Naive thymus-derived CD4-positive, alpha-beta T cell (primary cell): ENCODE data around the gene CERS6. TPM values are rescaled to one million over a fixed set of nuclear protein-coding genes. Genes with fewer than 3 reads are reported as not detected.

Experiments
- ATAC-seq: fragments of 150-1000 bp; cut with Tn5 transposase; 2 replicates; pipeline ENCODE4 v1.10.0; 2021; ENCODE audit warnings: mild to moderate bottlenecking, moderate library complexity
- CTCF ChIA-PET: fragments of 350-600 bp; sonication (Branson Sonifier 250); formaldehyde crosslinking; loops from one replicate; lab custom pipeline; 2021; ENCODE audit warnings: antibody characterized with exemption; lab: Charles Lee
- POLR2A ChIA-PET: fragments of 350-600 bp; sonication (Branson Sonifier 250); formaldehyde crosslinking; loops from one replicate; lab custom pipeline; 2021; ENCODE audit warnings: antibody characterized with exemption, inconsistent platforms; lab: Charles Lee
- DNase-seq, 9 donors: peaks; one replicate each; pipeline versions ENCODE4 v3.0.0 to v3.0.0-alpha.2; 2020 to 2022; ENCODE audit warnings: mixed read lengths in 1 of 9
- H3K27ac ChIP-seq: one replicate; pipeline ENCODE4 v1.7.0; 2013; ENCODE audit warnings: mild to moderate bottlenecking, low read depth, low read length, moderate library complexity
- H3K27me3 ChIP-seq, 2 donors: one replicate each; pipeline ENCODE4 v1.7.0; 2013; ENCODE audit warnings: low read length in 2 of 2, mild to moderate bottlenecking in 2 of 2, moderate library complexity in 2 of 2; ENCODE audit not compliant: control insufficient read depth in 2 of 2, insufficient read depth in 2 of 2
- H3K36me3 ChIP-seq, 3 experiments: 1 replicate in 2 of 3; 2 replicates in 1 of 3; pipeline ENCODE4 v1.7.0; 2013; ENCODE audit warnings: low read length in 3 of 3, mild to moderate bottlenecking in 3 of 3, moderate library complexity in 1 of 3; ENCODE audit not compliant: insufficient read depth in 3 of 3, control insufficient read depth in 2 of 3
- H3K4me1 ChIP-seq, 2 donors: one replicate each; pipeline ENCODE4 v1.7.0; 2013; ENCODE audit warnings: low read length in 2 of 2, mild to moderate bottlenecking in 2 of 2, moderate library complexity in 1 of 2; ENCODE audit not compliant: control insufficient read depth in 2 of 2, insufficient read depth in 2 of 2
- H3K4me3 ChIP-seq: 2 replicates; pipeline ENCODE4 v1.7.0; 2013; ENCODE audit warnings: mild to moderate bottlenecking, low read length
- H3K9me3 ChIP-seq, 3 experiments: 1 replicate in 2 of 3; 2 replicates in 1 of 3; pipeline ENCODE4 v1.7.0; 2013; ENCODE audit warnings: low read length in 3 of 3; ENCODE audit not compliant: control insufficient read depth in 2 of 3
- H3K27ac Mint-ChIP-seq, 9 donors: one replicate each; pipeline ENCODE4 v1.8.0; 2020 to 2022; ENCODE audit warnings: mixed read lengths in 9 of 9, mild to moderate bottlenecking in 8 of 9, moderate library complexity in 5 of 9, inconsistent platforms in 2 of 9
- H3K27me3 Mint-ChIP-seq, 5 donors: one replicate each; pipeline ENCODE4 v1.8.0; 2021 to 2022; ENCODE audit warnings: mixed read lengths in 5 of 5, mild to moderate bottlenecking in 1 of 5
- H3K36me3 Mint-ChIP-seq, 5 donors: one replicate each; pipeline ENCODE4 v1.8.0; 2020 to 2022; ENCODE audit warnings: mixed read lengths in 5 of 5, mild to moderate bottlenecking in 3 of 5, inconsistent platforms in 1 of 5
- H3K4me1 Mint-ChIP-seq, 7 donors: one replicate each; pipeline ENCODE4 v1.8.0; 2020 to 2022; ENCODE audit warnings: mixed read lengths in 7 of 7, mild to moderate bottlenecking in 3 of 7, inconsistent platforms in 1 of 7
- H3K4me3 Mint-ChIP-seq, 10 donors: one replicate each; pipeline ENCODE4 v1.8.0; 2020 to 2022; ENCODE audit warnings: mild to moderate bottlenecking in 10 of 10, mixed read lengths in 10 of 10, moderate library complexity in 6 of 10, inconsistent platforms in 2 of 10
- H3K9me3 Mint-ChIP-seq, 11 donors: one replicate each; pipeline ENCODE4 v1.8.0; 2020 to 2022; ENCODE audit warnings: mixed read lengths in 11 of 11, mild to moderate bottlenecking in 4 of 11, inconsistent platforms in 1 of 11, moderate library complexity in 1 of 11
- intact Hi-C, 2 donors: fragments of 100-400 bp; cut with micrococcal nuclease; formaldehyde crosslinking; loops; one replicate each; pipeline ENCODE4 v1.15.1; 2023
- polyA plus RNA-seq, 2 donors: library from polyadenylated mRNA; unstranded; fragments of 300-500 nt; fragmentation: Illumina TruSeq; gene quantifications; one replicate each; pipeline ENCODE4 v1.2.3, GENCODE V29; 2021
- total RNA-seq, 6 experiments: library from RNA in 5 of 6; stranded (reverse) in 5 of 6; gene quantifications; 1 replicate in 5 of 6; 2 replicates in 1 of 6; pipeline ENCODE4 v1.2.3 and lab custom pipeline; 2021 to 2026

Gene CERS6
- total and polyA plus RNA-seq, 7 experiments from 2014 or later: 9.1 to 28.4 (median 19.7) TPM

GRCh38 chr2:168466190-168466737, 10.2 kb downstream of the CERS6 start:
- Mint-ChIP-seq H3K36me3 (peaks cover 0 to 8% (median 0%) of the 10 kb centered on the region in 5 donors), H3K4me3 (peak overlapping the region; percentile 22 to 81 (median 60)), H3K9me3 (no peaks in the 10 kb centered on the region), H3K4me1 (peaks cover 55 to 87% (median 80%) of the 10 kb centered on the region in 7 donors), H3K27ac (peak overlapping the region in 8 of 9 donors; percentile 52 to 78 (median 60)), H3K27me3 (no peaks in the 10 kb centered on the region)
- ATAC-seq: no peak
- H3K4me1 ChIP-seq: peaks cover 0 to 40% of the 10 kb centered on the region in 2 donors
- no peaks in the 10 kb centered on the region for H3K36me3 ChIP-seq
- H3K9me3 ChIP-seq: no peaks in the 10 kb centered on the region
- H3K4me3 ChIP-seq: no peak overlapping the region
- no peak overlapping the region for H3K27ac ChIP-seq
- no peak for DNase-seq
- CTCF ChIA-PET: no interaction called here
- POLR2A ChIA-PET: interaction anchor here (1.5 kb wide), 1 partner anchor 8 kb away, joined by 5 read pairs; no protein-coding TSS in a partner anchor
- no peaks in the 10 kb centered on the region for H3K27me3 ChIP-seq
- intact Hi-C loops: no loop called here

- peak overlapping the region; percentile 22 to 81 (median 60) for H3K4me3 Mint-ChIP-seq
- Histone ChIP-seq H3K4me3 (no peak overlapping the region), H3K27me3 (no peaks in the 10 kb centered on the region), H3K9me3 (no peaks in the 10 kb centered on the region), H3K4me1 (peaks cover 0 to 40% of the 10 kb centered on the region in 2 donors), H3K27ac (no peak overlapping the region), H3K36me3 (no peaks in the 10 kb centered on the region)
- ChIA-PET POLR2A (interaction anchor here (0.5 to 1.5 kb wide), 4 partner anchors 9 to 368 kb away, joined by 3 to 5 read pairs (median 3); no protein-coding TSS in a partner anchor), CTCF (interaction anchor here (1.7 kb wide), 1 partner anchor 16 kb away, joined by 3 read pairs; no protein-coding TSS in a partner anchor)
- no peaks in the 10 kb centered on the region for H3K9me3 Mint-ChIP-seq
- peaks cover 52 to 87% (median 80%) of the 10 kb centered on the region in 7 donors for H3K4me1 Mint-ChIP-seq
- H3K27ac Mint-ChIP-seq: peak overlapping the region in 8 of 9 donors; percentile 52 to 78 (median 62)
- ATAC-seq (no peak), DNase-seq (no peak)
- intact Hi-C loops: loop anchor here in 1 of 2 donors (1.0 kb wide), 1 partner anchor 8 kb away; no protein-coding TSS in a partner anchor
- peaks cover 0 to 8% (median 0%) of the 10 kb centered on the region in 5 donors for H3K36me3 Mint-ChIP-seq
- H3K27me3 Mint-ChIP-seq: no peaks in the 10 kb centered on the region
These were observed 10.9 kb downstream of the CERS6 start for GRCh38 chr2:168466834-168467565.

GRCh38 chr2:168467729-168468128, 11.7 kb downstream of the CERS6 start:
- Histone ChIP-seq H3K36me3 (no peaks in the 10 kb centered on the region), H3K4me3 (no peak overlapping the region), H3K27ac (no peak overlapping the region), H3K4me1 (peaks cover 0 to 40% of the 10 kb centered on the region in 2 donors), H3K9me3 (no peaks in the 10 kb centered on the region), H3K27me3 (no peaks in the 10 kb centered on the region)
- no peaks in the 10 kb centered on the region for H3K9me3 Mint-ChIP-seq
- ATAC-seq (no peak), DNase-seq (no peak)
- H3K4me1 Mint-ChIP-seq: peaks cover 50 to 89% (median 82%) of the 10 kb centered on the region in 7 donors
- peaks cover 0 to 11% (median 5%) of the 10 kb centered on the region in 5 donors for H3K36me3 Mint-ChIP-seq
- H3K4me3 Mint-ChIP-seq: peak overlapping the region in 6 of 10 donors; percentile 44 to 81 (median 62)
- ChIA-PET POLR2A (interaction anchor here (0.6 to 1.2 kb wide), 2 partner anchors 10 to 274 kb away, joined by 3 read pairs; no protein-coding TSS in a partner anchor), CTCF (interaction anchor here (1.0 to 1.7 kb wide), 2 partner anchors 15 to 16 kb away, joined by 3 read pairs; no protein-coding TSS in a partner anchor)
- H3K27me3 Mint-ChIP-seq: no peaks in the 10 kb centered on the region
- intact Hi-C loops: loop anchor here in 1 of 2 donors (1.0 kb wide), 1 partner anchor 8 kb away; no protein-coding TSS in a partner anchor
- peak overlapping the region in 2 of 9 donors; percentile 58 to 60 for H3K27ac Mint-ChIP-seq

- ChIA-PET POLR2A (interaction anchor here (0.9 to 1.3 kb wide), 5 partner anchors 10 to 114 kb away, joined by 3 to 7 read pairs (median 3); no protein-coding TSS in a partner anchor), CTCF (interaction anchor here (1.0 to 1.7 kb wide), 2 partner anchors 15 to 17 kb away, joined by 3 read pairs; no protein-coding TSS in a partner anchor)
- no peak for ATAC-seq
- Histone ChIP-seq H3K9me3 (no peaks in the 10 kb centered on the region), H3K36me3 (no peaks in the 10 kb centered on the region), H3K27me3 (no peaks in the 10 kb centered on the region), H3K4me3 (no peak overlapping the region), H3K27ac (no peak overlapping the region), H3K4me1 (peaks cover 0 to 40% of the 10 kb centered on the region in 2 donors)
- no peak for DNase-seq
- H3K4me1 Mint-ChIP-seq: peaks cover 50 to 94% (median 87%) of the 10 kb centered on the region in 7 donors
- intact Hi-C loops: no loop called here
- peak overlapping the region in 3 of 9 donors; percentile 12 to 59 (median 49) for H3K27ac Mint-ChIP-seq
- peaks cover 0 to 11% (median 5%) of the 10 kb centered on the region in 5 donors for H3K36me3 Mint-ChIP-seq
- H3K4me3 Mint-ChIP-seq: peak overlapping the region in 7 of 10 donors; percentile 0 to 66 (median 24)
- H3K27me3 Mint-ChIP-seq: no peaks in the 10 kb centered on the region
- no peaks in the 10 kb centered on the region for H3K9me3 Mint-ChIP-seq
These were observed 12.3 kb downstream of the CERS6 start for GRCh38 chr2:168468354-168468753.

DNA sequence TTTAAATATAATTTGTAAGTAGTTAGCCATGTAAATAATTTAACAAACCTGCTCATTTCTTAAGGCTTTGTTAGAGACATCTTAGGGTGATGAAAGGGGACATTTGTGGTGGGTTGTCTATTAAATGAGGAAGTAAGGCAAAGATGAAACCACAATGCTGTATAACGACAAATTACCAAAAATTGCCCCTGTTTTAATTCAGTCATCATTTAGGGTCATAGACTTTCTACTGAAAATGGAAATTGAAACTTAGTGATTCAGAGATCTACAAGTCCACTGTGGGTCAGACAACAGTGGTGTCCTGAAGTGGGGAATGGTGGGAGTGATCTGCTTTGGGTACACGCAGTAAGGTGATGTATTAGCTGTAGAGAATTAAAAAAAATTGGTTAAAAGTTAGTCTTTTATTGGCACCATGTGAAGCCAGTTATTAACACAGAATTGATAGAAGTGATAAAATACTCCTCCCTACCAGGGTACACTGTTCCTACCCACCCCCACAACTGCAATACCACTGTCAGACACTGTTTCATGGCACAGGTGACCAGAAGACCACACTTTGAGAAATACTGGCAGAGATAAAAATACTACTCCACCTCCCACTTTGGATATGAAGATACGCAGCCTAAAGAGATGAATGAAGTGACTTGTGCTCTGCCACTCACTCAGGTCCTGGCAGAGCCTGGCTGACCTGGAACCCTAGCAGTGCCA, 13.4 kb downstream of the CERS6 start:
- DNase-seq (no peak), ATAC-seq (peak; percentile 31)
- ChIA-PET POLR2A (interaction anchor here (0.8 to 1.3 kb wide), 6 partner anchors 9 to 115 kb away, joined by 3 to 7 read pairs (median 3); no protein-coding TSS in a partner anchor), CTCF (no interaction called here)
- no peaks in the 10 kb centered on the region for H3K27me3 ChIP-seq
- H3K4me3 Mint-ChIP-seq: peak overlapping the region in 7 of 10 donors; percentile 2 to 52 (median 22)
- no peaks in the 10 kb centered on the region for H3K27me3 Mint-ChIP-seq
- intact Hi-C loops: no loop called here
- peaks cover 0 to 18% (median 7%) of the 10 kb centered on the region in 5 donors for H3K36me3 Mint-ChIP-seq
- H3K36me3 ChIP-seq: no peaks in the 10 kb centered on the region
- peaks cover 0 to 3% (median 0%) of the 10 kb centered on the region in 11 donors for H3K9me3 Mint-ChIP-seq
- H3K27ac Mint-ChIP-seq: peak overlapping the region in 7 of 9 donors; percentile 15 to 75 (median 44)
- peaks cover 0 to 40% of the 10 kb centered on the region in 2 donors for H3K4me1 ChIP-seq
- H3K27ac ChIP-seq: no peak overlapping the region
- H3K4me3 ChIP-seq: no peak overlapping the region
- peaks cover 50 to 97% (median 93%) of the 10 kb centered on the region in 7 donors for H3K4me1 Mint-ChIP-seq
- H3K9me3 ChIP-seq: no peaks in the 10 kb centered on the region
